Skeletal muscle tissue (tissue), 4 donors: Measurements from ENCODE around the gene CD247. TPM values are rescaled to one million over a fixed set of nuclear protein-coding genes. Genes with fewer than 3 reads are reported as not detected.

ENCODE experiments used
- H3K27ac ChIP-seq: one replicate; pipeline ENCODE4 v1.7.0; 2013; ENCODE audit warnings: mild to moderate bottlenecking, low read depth, low read length, inconsistent platforms
- H3K27me3 ChIP-seq, 3 donors: one replicate each; pipeline ENCODE4 v1.7.0; 2013; ENCODE audit warnings: low read length in 3 of 3; ENCODE audit not compliant: control insufficient read depth in 3 of 3, insufficient read depth in 3 of 3
- H3K36me3 ChIP-seq, 3 donors: one replicate each; pipeline ENCODE4 v1.7.0; 2013; ENCODE audit warnings: low read length in 3 of 3; ENCODE audit not compliant: control insufficient read depth in 3 of 3, insufficient read depth in 3 of 3
- H3K4me1 ChIP-seq, 3 donors: one replicate each; pipeline ENCODE4 v1.7.0; 2013; ENCODE audit warnings: low read length in 3 of 3, mild to moderate bottlenecking in 3 of 3; ENCODE audit not compliant: control insufficient read depth in 3 of 3, insufficient read depth in 3 of 3
- H3K4me3 ChIP-seq, 3 donors: one replicate each; pipeline ENCODE4 v1.7.0; 2013; ENCODE audit warnings: low read length in 3 of 3
- H3K9ac ChIP-seq, 3 donors: one replicate each; pipeline ENCODE4 v1.7.0; 2013; ENCODE audit warnings: low read length in 3 of 3, mild to moderate bottlenecking in 3 of 3, moderate library complexity in 2 of 3, low read depth in 1 of 3
- H3K9me3 ChIP-seq, 3 donors: one replicate each; pipeline ENCODE4 v1.7.0; 2013; ENCODE audit warnings: low read length in 3 of 3; ENCODE audit not compliant: control insufficient read depth in 3 of 3
- total RNA-seq: library from RNA; depleted of rRNA; stranded (reverse); fragments of >200 nt; gene quantifications from one replicate; pipeline ENCODE4 v1.2.3, GENCODE V29; 2014
- donor health status: Osteomylitis.

Gene CD247
- total RNA-seq, 1 donor from 2014 or later: 0.52 TPM

DNA sequence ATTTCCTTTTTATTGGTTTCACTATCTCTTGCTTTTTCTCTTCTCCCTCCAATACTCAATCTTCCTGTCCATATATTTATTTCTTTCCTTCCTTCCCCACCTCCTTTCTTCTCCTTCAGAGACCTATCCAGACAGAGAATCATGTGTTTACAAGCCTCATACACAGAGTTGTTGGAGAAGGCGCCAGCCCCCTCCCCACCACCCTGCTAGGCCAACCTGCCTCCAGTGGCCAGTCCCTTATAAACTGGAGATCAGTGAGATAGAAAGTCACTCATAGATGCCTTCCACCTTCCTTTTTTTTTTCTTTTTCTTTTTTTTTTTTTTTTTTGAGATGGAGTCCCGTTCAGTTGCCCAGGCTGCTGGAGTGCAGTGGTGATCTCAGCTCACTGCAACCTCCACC, 53.3 kb downstream of the CD247 start:
- no peak overlapping the region for H3K9ac ChIP-seq
- H3K4me1 ChIP-seq: no peaks in the 10 kb centered on the region
- H3K4me3 ChIP-seq: no peak overlapping the region
- H3K9me3 ChIP-seq: no peaks in the 10 kb centered on the region
- H3K27ac ChIP-seq: no peak overlapping the region
- H3K36me3 ChIP-seq: no peaks in the 10 kb centered on the region
- no peaks in the 10 kb centered on the region for H3K27me3 ChIP-seq

DNA sequence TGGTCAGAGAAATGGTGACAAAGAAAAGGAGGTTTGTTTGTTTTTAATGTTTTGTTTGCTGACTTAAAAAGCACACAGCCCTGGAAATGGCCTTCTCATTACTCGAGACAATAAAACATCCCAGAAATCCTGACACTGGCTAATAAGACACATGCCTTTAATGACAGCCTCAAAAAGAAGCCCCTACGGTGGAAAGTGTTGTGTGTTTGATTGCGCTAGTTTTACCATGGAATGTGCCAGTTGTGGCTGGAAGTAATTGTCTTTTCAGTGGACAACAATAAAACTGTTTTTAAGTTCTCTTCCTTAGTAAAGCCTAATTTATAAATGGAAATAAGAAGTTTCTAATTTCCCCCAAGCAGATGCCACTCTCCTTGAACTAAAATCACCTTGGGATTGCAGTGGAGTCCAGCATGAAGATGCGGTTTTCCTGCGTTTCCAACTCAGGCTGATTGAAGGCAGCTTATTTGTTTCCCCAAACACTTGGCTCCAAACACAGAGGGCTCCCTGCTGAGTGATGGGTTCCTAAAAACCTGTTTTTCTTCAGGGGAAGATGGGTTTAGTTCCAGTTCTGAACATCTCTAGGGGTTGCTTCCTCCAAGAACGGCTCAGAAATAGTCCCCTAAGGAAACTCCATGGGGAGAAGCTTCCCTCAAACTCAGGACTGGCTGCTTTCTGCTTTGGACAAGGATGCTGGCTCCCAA, 54.3 kb downstream of the CD247 start:
- H3K27ac ChIP-seq: no peak overlapping the region
- no peak overlapping the region for H3K9ac ChIP-seq
- no peaks in the 10 kb centered on the region for H3K27me3 ChIP-seq
- no peak overlapping the region for H3K4me3 ChIP-seq
- H3K4me1 ChIP-seq: no peaks in the 10 kb centered on the region
- no peaks in the 10 kb centered on the region for H3K9me3 ChIP-seq
- no peaks in the 10 kb centered on the region for H3K36me3 ChIP-seq

DNA sequence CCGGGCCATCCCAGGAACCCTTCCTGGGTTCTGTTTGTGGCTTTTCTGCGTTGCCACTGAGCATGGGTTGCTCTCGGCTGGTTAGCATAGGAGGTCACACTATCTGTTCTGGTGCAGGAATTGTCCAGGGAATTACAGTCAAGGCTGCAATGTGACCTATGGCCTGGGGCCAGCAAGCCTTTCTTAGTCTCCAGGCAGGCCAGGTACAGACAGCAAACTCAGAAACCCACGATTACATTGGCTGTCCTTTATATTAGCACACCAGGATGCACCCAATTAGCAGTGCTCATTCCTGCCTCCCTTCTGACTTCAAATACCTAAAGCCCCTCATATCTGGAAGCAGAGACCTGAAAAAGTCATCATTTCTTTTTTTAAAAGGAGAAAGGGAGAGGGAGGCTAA, 55.2 kb downstream of the CD247 start:
- H3K27ac ChIP-seq: no peak overlapping the region
- no peak overlapping the region for H3K4me3 ChIP-seq

DNA sequence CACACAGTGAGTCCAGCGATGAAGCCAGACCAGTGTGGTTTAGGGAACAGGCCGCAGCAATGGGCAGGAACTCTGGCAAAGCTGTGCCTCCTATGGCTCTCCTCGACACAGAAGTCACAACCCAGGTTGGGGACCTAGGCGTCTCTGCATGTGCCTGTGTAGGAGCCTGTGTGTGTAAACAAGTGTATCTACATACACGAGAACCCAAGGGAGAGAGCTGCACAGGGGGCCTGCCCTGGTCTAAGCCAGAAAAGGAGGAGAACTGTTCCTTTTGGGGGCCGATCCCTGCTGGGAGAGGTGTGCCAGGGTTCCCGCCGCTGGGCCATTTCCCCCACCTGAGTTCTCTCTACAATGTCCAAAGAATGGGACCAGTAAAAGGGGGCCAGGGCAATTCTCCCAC, 56.0 kb downstream of the CD247 start:
- no peaks in the 10 kb centered on the region for H3K36me3 ChIP-seq
- no peak overlapping the region for H3K27ac ChIP-seq
- H3K27me3 ChIP-seq: no peaks in the 10 kb centered on the region
- no peak overlapping the region for H3K9ac ChIP-seq
- no peaks in the 10 kb centered on the region for H3K9me3 ChIP-seq
- H3K4me3 ChIP-seq: no peak overlapping the region
- H3K4me1 ChIP-seq: no peaks in the 10 kb centered on the region

More for the DNA sequence above, 55.2 kb downstream of the CD247 start:
- Histone ChIP-seq H3K27me3 (no peaks in the 10 kb centered on the region), H3K4me1 (no peaks in the 10 kb centered on the region), H3K9ac (no peak overlapping the region), H3K36me3 (no peaks in the 10 kb centered on the region), H3K9me3 (no peaks in the 10 kb centered on the region)

DNA sequence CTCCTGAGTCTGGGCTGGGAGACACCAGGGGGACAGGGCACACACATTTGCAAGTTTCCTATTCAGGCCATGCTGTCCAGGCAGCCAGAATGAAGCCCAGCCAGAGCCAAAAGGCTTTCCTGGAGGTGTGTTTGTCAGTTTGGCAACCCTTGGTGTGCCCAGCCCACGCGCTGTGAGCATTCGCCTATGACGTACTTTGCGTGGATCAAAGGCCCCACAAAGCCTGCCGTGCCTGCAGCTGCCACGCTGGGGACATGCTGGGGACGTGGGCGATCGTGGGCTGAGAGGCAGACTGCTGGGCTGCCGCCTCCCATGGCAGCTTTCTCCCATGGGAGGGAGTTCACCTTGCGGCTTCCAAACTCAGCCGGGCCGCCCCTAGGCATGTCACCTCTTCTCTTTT, 57.5 kb downstream of the CD247 start:
- Histone ChIP-seq H3K36me3 (no peaks in the 10 kb centered on the region), H3K9ac (no peak overlapping the region), H3K4me3 (no peak overlapping the region), H3K4me1 (peaks cover 3 to 8% (median 5%) of the 10 kb centered on the region in 3 donors), H3K9me3 (no peaks in the 10 kb centered on the region), H3K27ac (no peak overlapping the region), H3K27me3 (no peaks in the 10 kb centered on the region)

DNA sequence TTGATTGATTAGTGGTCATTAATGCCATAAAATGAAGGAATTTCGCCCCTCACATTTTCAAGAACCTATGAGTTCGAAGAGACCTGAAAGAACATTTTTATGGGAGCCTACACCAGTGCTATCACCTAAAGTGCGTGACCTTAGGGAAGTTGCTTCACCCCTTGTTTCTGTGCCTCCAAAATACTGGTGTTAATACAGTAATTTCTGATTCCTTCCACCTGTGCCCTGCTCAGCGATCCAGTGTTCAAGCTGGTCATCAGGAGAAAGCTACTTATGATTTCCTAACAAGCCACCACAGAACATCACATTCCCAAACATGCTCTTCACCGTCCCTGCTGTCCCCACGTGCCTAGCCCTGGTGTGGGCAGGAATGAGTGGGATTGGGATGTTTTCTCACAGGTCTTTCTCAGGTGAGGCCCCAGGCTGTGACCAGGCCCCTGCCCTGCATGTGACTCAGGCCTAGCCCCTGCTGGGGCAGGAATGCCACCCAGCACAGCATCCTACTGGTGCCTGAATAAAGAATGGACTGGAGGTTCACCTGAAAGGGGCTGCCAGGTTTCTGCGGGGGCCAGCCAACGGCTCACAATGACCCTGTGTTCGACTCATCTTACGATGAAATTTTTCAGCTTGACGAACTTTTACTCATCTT, 60.3 kb downstream of the CD247 start:
- Histone ChIP-seq H3K27me3 (no peaks in the 10 kb centered on the region), H3K27ac (no peak overlapping the region), H3K9ac (no peak overlapping the region), H3K4me1 (peaks cover 5 to 12% (median 9%) of the 10 kb centered on the region in 3 donors), H3K9me3 (no peaks in the 10 kb centered on the region), H3K4me3 (no peak overlapping the region), H3K36me3 (no peaks in the 10 kb centered on the region)

DNA sequence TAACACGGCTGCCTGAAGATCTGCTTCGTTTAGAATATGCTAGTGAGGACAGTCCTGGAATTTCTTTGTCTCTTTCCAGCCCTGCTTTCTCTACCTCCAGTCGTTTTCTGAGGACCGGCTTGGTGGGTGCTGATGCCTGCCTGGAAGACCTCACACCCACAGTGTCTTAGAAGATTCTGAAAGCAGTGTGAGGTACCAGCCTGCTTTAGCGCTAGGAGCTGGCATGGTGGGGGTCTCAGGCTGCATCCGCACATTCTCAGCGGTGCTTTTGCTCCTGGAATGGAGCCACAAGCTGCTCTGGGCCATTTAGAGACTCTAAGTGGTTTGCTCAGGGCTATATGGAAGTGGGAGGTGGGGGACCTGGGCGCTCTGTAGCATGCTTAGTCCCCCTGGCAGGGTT, 61.4 kb downstream of the CD247 start:
- no peak overlapping the region for H3K9ac ChIP-seq
- peaks cover 5 to 12% (median 9%) of the 10 kb centered on the region in 3 donors for H3K4me1 ChIP-seq
- no peaks in the 10 kb centered on the region for H3K9me3 ChIP-seq
- H3K36me3 ChIP-seq: no peaks in the 10 kb centered on the region
- H3K27ac ChIP-seq: no peak overlapping the region
- H3K27me3 ChIP-seq: peaks cover 0 to 5% (median 0%) of the 10 kb centered on the region in 3 donors
- no peak overlapping the region for H3K4me3 ChIP-seq

DNA sequence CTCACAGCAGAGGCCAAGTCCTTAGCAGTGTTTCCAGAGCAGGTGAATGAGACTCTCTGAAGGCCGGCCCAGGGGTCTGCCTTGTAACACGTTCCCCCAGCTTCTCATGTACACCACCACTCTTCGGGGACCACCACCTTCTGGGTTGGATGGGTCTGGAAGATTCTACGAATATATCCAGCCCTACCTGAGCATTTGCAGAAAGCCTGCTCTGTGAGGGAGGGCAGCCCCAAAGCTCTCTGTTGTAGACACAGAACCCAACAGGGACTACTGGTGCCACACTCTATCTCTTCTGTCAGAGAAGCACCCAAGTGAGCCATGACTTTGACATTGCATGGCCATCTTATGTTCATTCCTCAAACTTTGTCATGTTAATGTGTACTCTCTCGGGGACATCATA, 61.8 kb downstream of the CD247 start:
- H3K27ac ChIP-seq: no peak overlapping the region
- no peaks in the 10 kb centered on the region for H3K36me3 ChIP-seq
- peak overlapping the region in 2 of 3 donors; percentile 57 to 71 for H3K9ac ChIP-seq
- H3K9me3 ChIP-seq: no peaks in the 10 kb centered on the region
- H3K4me3 ChIP-seq: peak overlapping the region in 1 of 3 donors; percentile 90
- H3K27me3 ChIP-seq: peaks cover 0 to 5% (median 0%) of the 10 kb centered on the region in 3 donors
- peaks cover 5 to 12% (median 9%) of the 10 kb centered on the region in 3 donors for H3K4me1 ChIP-seq

DNA sequence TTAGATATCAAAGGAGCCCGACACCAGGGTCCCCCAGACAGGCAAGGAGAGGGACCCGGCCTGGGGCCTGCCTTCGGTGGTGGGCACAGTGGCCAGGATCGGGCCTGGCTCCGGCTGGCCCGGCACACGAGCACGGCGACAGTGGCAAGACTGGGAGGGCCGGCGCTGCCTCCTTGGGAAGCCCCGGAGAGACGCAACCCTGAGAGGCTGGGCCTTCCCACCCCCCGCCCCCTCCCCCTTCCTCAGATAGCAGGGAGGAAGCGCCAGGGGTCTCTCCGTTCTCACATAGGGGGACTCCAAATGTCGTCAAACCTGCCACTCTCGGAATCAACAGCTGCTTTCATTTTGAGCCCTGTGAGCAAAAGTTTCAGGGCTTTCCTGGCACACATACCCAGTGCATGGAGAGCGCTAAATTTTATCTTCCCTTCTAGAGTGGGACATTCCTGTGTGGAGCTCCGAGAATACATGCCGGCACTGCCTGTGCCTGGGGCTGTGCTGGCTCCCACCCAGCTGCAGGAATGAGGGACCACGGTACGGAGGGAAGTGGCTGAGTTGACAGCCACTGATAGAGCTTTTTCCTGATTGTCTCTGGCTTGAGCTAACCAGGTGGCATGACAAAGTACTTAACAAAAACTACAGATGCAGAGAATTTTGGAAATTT, 62.4 kb downstream of the CD247 start:
- H3K27ac ChIP-seq: peak overlapping the region; percentile 79
- H3K4me1 ChIP-seq: peaks cover 5 to 12% (median 9%) of the 10 kb centered on the region in 3 donors
- peaks cover 0 to 5% (median 0%) of the 10 kb centered on the region in 3 donors for H3K27me3 ChIP-seq
- peak overlapping the region; percentile 85 to 93 (median 88) for H3K9ac ChIP-seq
- peak overlapping the region; percentile 77 to 90 (median 90) for H3K4me3 ChIP-seq
- H3K36me3 ChIP-seq: no peaks in the 10 kb centered on the region
- H3K9me3 ChIP-seq: no peaks in the 10 kb centered on the region
